Measurements from ENCODE around the gene SHANK1. TPM values are rescaled to one million over a fixed set of nuclear protein-coding genes. Genes with fewer than 3 reads are reported as not detected.
"Not testable (repeated sequence)": the region's sequence is repeated elsewhere in the genome, so short reads cannot be mapped to it uniquely, and the experiment has no call there.

The SHANK1 gene
- total RNA-seq, 6 experiments from 2014 or later = 0.07 to 0.62 (median 0.25) TPM; not detected in 2

DNA sequence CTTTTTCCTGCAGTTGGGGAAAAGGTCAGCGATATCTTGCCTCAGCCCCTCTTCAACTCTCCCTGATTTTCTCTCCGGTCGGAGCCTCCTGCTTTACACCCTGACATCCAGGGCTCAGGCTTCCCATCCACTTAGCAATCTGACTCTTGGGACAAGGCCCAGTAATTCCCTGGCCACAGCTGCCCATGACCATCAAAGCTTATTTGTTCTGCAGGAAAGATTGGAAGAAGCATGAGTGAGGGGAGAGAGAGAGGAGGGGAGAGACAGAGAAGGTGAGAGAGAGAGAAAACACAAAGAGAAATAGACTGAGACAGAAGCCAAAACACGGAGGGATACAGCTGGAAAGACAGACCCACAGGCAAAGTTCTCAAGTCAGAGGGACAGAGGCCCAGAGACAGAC is 93.6 kb downstream of the SHANK1 start:
- H3K36me3 ChIP-seq = no peaks in the 10 kb centered on the region
- H3K4me1 ChIP-seq = no peaks in the 10 kb centered on the region
- ATAC-seq (no peak), DNase-seq (no peak)
- no peaks in the 10 kb centered on the region for H3K9me3 ChIP-seq
- intact Hi-C loops (cut with DNase I) = no loop called here
- TF ChIP-seq, protein P1, sequence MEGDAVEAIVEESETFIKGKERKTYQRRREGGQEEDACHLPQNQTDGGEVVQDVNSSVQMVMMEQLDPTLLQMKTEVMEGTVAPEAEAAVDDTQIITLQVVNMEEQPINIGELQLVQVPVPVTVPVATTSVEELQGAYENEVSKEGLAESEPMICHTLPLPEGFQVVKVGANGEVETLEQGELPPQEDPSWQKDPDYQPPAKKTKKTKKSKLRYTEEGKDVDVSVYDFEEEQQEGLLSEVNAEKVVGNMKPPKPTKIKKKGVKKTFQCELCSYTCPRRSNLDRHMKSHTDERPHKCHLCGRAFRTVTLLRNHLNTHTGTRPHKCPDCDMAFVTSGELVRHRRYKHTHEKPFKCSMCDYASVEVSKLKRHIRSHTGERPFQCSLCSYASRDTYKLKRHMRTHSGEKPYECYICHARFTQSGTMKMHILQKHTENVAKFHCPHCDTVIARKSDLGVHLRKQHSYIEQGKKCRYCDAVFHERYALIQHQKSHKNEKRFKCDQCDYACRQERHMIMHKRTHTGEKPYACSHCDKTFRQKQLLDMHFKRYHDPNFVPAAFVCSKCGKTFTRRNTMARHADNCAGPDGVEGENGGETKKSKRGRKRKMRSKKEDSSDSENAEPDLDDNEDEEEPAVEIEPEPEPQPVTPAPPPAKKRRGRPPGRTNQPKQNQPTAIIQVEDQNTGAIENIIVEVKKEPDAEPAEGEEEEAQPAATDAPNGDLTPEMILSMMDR (IDR thresholded peaks at IDR 0.05) = no peak
- TF ChIP-seq POLR2A (IDR thresholded peaks at IDR 0.05) = no peak
- no peak overlapping the region for H3K27ac ChIP-seq
- no peak overlapping the region for H3K4me3 ChIP-seq
- no peaks in the 10 kb centered on the region for H3K27me3 ChIP-seq
- WGBS (ENCODE audit: insufficient coverage, low coverage, low lambda C conversion rate, missing lambda C conversion rate) = 48% methylated on average over 3 of the region's 4 CpGs

DNA sequence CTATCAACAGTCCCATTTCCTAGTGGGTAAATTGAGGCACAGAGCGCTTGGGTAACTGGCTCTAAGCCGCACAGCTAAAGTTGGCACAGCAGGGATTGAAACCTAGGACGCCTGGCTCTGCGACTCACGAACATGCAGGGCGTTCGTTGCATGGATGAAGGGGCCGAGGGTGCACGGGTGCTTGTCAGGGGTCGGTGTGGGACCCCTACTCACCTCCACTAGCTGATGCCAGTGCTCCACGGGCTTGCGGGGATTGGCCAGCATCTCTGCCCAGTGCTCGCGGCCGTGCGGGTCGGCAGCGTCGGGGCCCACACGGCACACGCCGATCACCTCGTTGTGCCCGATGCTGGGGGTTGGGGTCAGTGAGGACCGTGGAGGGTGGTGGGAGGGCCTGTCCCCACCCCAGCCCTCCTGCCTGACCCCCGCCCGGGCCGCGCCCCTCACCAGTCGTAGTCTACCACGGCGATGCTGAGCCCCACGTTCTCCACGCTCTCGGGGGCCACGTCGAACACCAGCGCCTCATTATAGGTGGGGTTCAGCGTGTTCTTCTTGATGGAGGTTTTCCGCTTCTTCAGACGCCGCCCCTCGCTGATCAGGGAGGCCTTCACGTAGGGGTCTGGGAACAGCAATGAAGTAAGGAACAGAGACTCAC is 94.5 kb downstream of the SHANK1 start:
- intact Hi-C loops (cut with DNase I) = no loop called here
- no peaks in the 10 kb centered on the region for H3K9me3 ChIP-seq
- no peaks in the 10 kb centered on the region for H3K27me3 ChIP-seq
- 80% methylated on average over 1 of the region's 44 CpGs for WGBS (ENCODE audit: insufficient coverage, low coverage, low lambda C conversion rate, missing lambda C conversion rate)
- no peak overlapping the region for H3K27ac ChIP-seq
- ATAC-seq = no peak
- DNase-seq = no peak
- H3K4me3 ChIP-seq = no peak overlapping the region
- TF ChIP-seq, protein P1 (IDR thresholded peaks at IDR 0.05) = no peak
- no peak for TF ChIP-seq POLR2A (IDR thresholded peaks at IDR 0.05)
- H3K36me3 ChIP-seq = no peaks in the 10 kb centered on the region
- no peaks in the 10 kb centered on the region for H3K4me1 ChIP-seq

DNA sequence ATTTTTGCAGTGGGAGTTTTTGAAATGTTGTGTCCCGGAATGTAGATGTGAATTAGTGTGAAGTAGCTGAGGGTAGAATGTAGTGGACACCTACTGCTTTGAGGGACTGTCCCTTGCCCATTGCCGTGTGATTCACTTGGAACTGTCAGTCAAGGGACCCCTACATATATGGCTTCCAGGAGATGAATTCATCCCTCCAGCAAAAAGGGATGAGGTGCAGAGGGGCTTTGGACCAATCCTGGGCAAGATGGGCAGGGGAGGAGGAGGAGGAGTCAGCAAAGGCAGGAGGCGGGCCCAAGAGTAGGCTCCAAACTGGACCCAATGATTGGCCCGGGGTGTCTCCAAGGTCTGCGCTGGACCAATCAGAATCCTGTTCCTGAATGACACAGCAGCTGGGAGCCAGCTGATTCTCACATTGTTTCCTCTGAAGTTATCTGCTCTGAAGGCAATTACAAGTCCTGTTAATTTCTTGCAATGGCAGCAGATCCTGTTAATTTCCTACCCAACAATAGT is 99.2 kb downstream of the SHANK1 start:
- H3K4me1 ChIP-seq; ATAC-seq; H3K27me3 ChIP-seq; H3K36me3 ChIP-seq; H3K27ac ChIP-seq; DNase-seq; intact Hi-C loops (cut with DNase I); H3K9me3 ChIP-seq; H3K4me3 ChIP-seq: not testable (repeated sequence)
- WGBS (ENCODE audit: insufficient coverage, low coverage, low lambda C conversion rate, missing lambda C conversion rate) = no CpG with 5 or more reads among the region's 5 CpGs

DNA sequence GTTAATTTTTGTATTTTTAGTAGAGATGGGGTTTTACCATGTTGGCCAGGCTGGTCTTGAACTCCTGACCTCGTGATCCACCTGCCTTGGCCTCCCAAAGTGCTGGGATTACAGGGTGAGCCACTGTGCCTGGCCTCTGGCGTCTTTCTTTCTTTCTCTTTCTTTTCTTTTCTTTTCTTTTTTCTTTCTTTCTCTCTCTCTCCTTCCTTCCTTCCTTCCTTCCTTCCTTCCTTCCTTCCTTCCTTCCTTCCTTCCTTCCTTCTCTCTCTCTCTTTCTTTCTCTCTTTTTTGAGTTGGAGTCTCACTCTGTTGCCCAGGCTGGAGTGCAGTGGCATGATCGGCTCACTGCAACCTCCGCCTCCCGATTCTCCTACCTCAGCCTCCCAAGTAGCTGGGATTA is 100.4 kb downstream of the SHANK1 start:
- ATAC-seq; H3K9me3 ChIP-seq; DNase-seq; intact Hi-C loops (cut with DNase I); H3K27me3 ChIP-seq; H3K4me1 ChIP-seq; H3K27ac ChIP-seq; H3K4me3 ChIP-seq; H3K36me3 ChIP-seq: not testable (repeated sequence)
- WGBS (ENCODE audit: insufficient coverage, low coverage, low lambda C conversion rate, missing lambda C conversion rate) = 55% methylated on average over 5 of the region's 5 CpGs

DNA sequence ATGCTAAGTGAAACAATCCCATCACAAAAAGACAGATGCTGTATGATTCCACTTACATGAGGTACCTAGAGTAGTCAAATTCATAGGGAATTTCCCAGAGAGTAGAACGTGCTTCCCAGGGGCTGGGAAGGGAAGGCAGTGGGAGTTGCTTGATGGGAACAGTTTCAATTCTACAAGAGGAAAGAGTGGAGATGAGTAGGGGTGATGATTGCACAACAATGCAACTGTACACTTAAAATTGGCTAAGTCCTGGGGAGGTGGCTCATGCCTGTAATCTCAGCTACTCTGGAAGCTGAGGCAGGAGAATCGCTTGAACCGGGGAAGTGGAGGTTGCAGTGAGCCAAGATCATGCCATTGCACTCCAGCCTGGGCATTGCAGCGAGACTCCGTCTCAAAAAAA is 101.2 kb downstream of the SHANK1 start:
- H3K4me3 ChIP-seq; H3K9me3 ChIP-seq; H3K4me1 ChIP-seq; DNase-seq; intact Hi-C loops (cut with DNase I); H3K36me3 ChIP-seq; H3K27ac ChIP-seq; H3K27me3 ChIP-seq; ATAC-seq: not testable (repeated sequence)
- 68% methylated on average over 4 of the region's 5 CpGs for WGBS (ENCODE audit: insufficient coverage, low coverage, low lambda C conversion rate, missing lambda C conversion rate)

DNA sequence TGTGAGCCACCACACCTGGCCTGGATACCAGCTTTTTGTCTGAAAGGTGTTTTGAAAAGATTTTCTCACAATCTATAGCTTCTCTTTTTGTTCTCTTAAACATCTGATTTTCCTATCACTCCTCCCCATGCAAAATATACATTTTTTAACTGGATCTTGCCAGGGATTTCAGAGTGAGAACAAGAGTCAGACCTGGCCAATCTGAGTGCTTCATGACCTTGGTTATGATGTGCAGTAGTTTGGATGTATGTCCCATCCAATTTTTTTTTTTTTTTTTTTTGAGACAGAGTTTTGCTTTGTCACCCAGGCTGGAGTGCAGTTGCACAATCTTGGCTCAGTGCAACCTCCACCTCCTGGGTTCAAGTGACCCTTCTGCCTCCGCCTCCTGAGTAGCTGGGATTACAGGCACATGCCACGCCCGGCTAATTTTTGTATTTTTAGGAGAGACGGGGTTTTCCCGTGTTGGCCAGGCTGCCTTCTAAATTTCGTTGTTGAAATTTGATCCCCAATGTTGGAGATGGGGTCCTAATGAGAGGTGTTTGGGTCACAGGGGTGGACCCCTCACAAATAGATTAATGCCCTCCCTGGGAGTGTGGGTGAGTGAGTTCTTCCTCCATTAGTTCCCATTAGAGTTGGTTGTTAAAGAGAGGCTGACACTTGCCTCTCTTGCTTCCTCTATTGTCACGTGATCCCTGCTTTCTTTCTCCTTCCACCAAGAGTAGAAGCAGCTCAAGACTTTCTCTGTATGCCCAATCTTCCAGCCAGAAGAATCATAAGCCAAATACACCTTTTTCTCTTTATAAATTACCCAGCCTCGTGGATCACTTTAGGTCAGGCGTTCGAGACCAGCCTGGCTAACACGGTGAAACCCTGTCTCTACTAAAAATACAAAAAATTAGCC is 106.8 kb downstream of the SHANK1 start:
- DNase-seq; H3K27ac ChIP-seq; H3K9me3 ChIP-seq; intact Hi-C loops (cut with DNase I); H3K27me3 ChIP-seq; ATAC-seq; H3K4me1 ChIP-seq; H3K36me3 ChIP-seq; H3K4me3 ChIP-seq: not testable (repeated sequence)
- 71% methylated on average over 7 of the region's 11 CpGs for WGBS (ENCODE audit: insufficient coverage, low coverage, low lambda C conversion rate, missing lambda C conversion rate)

Other genes starting within 250 kb of the SHANK1 start
- gene EMC10, start 243.3 kb downstream of the SHANK1 start, total RNA-seq = 10 to 100 TPM; 48.6 to 82.8 (median 74.2) TPM
- gene GARIN5A, start 243.0 kb downstream of the SHANK1 start, total RNA-seq = 1 to 10 TPM in 5 of 6 experiments, under 1 TPM in 1; 0.68 to 2.3 (median 1.5) TPM
- gene JOSD2, start 208.6 kb downstream of the SHANK1 start, total RNA-seq = 10 to 100 TPM; 15.0 to 27.5 (median 19.1) TPM
- gene ASPDH, start 205.9 kb downstream of the SHANK1 start, total RNA-seq = 10 to 100 TPM; 22.1 to 67.8 (median 44.8) TPM
- gene LRRC4B, start 151.4 kb downstream of the SHANK1 start, total RNA-seq = 1 to 10 TPM in 1 of 6 experiments, under 1 TPM in 5; 0.22 to 1.2 (median 0.52) TPM
- not detected for gene SYT3, start 79.9 kb downstream of the SHANK1 start, total RNA-seq
- gene C19orf81, start 70.4 kb downstream of the SHANK1 start, total RNA-seq = not detected
- 1 to 10 TPM; 1.7 to 9.9 (median 5.0) TPM for gene CLEC11A, start 3.6 kb upstream of the SHANK1 start, total RNA-seq
- gene GPR32, start 50.7 kb upstream of the SHANK1 start, total RNA-seq = not detected
- under 1 TPM in 1 of 6 experiments, not detected in 5; 0.37 TPM for gene ACP4, start 70.6 kb upstream of the SHANK1 start, total RNA-seq
- gene KLK1, start 104.0 kb upstream of the SHANK1 start, total RNA-seq = not detected
- not detected for gene KLK15, start 113.8 kb upstream of the SHANK1 start, total RNA-seq
- gene KLK3, start 135.1 kb upstream of the SHANK1 start, total RNA-seq = not detected
- not detected for gene KLK2, start 153.6 kb upstream of the SHANK1 start, total RNA-seq
- gene KLK4, start 191.6 kb upstream of the SHANK1 start, total RNA-seq = not detected
- gene KLK5, start 233.2 kb upstream of the SHANK1 start, total RNA-seq = not detected
- not detected for gene KLK6, start 249.8 kb upstream of the SHANK1 start, total RNA-seq